22Rv1 (cell line): ENCODE measurements around the gene NAIF1.

ENCODE experiments used
- ZFX ChIP-seq: fragments of 450-650 bp; IDR thresholded peaks from 2 replicates; pipeline ENCODE4 v1.6.1; 2017; ENCODE audit warnings: antibody characterized with exemption, borderline replicate concordance
- TF ChIP-seq, protein P1 (sequence below): fragments of 450-650 bp; IDR thresholded peaks from 2 replicates; pipeline ENCODE4 v1.5.1; 2017; ENCODE audit warnings: mild to moderate bottlenecking

DNA sequence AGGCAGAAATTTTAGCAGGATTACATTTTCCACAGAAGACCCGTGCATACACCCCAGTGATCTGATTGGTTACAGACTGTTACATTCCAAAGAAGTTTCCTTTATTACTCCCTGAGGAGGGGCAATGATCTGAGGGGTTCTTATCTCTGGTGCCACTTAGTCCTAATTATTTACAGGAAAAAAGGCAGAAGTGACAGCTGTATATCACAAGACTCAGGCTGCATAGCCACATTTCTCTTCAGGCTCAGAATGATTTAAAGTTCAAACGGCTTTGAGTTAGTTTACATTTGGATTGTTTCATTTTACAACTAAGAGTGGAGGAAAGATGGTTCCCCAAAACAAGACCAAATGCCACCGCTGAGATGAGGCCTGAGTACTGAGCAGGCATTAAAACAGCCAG is 17.3 kb downstream of the NAIF1 start:
- TF ChIP-seq, protein P1, sequence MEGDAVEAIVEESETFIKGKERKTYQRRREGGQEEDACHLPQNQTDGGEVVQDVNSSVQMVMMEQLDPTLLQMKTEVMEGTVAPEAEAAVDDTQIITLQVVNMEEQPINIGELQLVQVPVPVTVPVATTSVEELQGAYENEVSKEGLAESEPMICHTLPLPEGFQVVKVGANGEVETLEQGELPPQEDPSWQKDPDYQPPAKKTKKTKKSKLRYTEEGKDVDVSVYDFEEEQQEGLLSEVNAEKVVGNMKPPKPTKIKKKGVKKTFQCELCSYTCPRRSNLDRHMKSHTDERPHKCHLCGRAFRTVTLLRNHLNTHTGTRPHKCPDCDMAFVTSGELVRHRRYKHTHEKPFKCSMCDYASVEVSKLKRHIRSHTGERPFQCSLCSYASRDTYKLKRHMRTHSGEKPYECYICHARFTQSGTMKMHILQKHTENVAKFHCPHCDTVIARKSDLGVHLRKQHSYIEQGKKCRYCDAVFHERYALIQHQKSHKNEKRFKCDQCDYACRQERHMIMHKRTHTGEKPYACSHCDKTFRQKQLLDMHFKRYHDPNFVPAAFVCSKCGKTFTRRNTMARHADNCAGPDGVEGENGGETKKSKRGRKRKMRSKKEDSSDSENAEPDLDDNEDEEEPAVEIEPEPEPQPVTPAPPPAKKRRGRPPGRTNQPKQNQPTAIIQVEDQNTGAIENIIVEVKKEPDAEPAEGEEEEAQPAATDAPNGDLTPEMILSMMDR, result no peak
- TF ChIP-seq ZFX, result no peak
